ENCODE results near the gene ARHGAP15.

DNA sequence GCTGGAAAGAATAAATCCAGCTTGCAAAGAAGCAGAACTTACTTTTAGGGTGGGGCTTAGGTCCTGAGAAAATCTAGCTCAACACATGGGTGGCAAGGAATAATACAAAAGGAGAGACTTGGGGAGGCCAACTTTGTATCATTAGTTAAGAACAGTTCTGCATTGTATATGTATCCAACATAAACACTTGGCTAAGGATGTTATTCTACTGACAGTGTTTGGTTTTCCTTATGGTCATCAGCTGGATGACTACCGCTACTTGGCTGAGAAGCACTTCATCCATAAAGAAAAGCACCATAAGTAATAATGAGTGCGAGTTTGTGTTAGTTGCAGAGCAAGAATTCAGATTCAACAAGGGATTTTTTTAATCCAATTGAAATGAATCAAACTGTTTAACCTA lies 614.9 kb downstream of the ARHGAP15 start:
- TF ChIP-seq, protein P1, sequence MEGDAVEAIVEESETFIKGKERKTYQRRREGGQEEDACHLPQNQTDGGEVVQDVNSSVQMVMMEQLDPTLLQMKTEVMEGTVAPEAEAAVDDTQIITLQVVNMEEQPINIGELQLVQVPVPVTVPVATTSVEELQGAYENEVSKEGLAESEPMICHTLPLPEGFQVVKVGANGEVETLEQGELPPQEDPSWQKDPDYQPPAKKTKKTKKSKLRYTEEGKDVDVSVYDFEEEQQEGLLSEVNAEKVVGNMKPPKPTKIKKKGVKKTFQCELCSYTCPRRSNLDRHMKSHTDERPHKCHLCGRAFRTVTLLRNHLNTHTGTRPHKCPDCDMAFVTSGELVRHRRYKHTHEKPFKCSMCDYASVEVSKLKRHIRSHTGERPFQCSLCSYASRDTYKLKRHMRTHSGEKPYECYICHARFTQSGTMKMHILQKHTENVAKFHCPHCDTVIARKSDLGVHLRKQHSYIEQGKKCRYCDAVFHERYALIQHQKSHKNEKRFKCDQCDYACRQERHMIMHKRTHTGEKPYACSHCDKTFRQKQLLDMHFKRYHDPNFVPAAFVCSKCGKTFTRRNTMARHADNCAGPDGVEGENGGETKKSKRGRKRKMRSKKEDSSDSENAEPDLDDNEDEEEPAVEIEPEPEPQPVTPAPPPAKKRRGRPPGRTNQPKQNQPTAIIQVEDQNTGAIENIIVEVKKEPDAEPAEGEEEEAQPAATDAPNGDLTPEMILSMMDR (IDR thresholded peaks at IDR 0.05), result no peak
- TF ChIP-seq POLR2A (IDR thresholded peaks at IDR 0.05), result no peak
